DMS53 treated with DMSO at 0.1 percent for 48 hours (cell line): ENCODE measurements around the gene SEZ6.

Experiments used
- DNase-seq: peaks from one replicate; lab custom pipeline; 2025; ENCODE audit not compliant: unreplicated experiment; lab: John Stamatoyannopoulos, UW

The SEZ6 gene

DNA sequence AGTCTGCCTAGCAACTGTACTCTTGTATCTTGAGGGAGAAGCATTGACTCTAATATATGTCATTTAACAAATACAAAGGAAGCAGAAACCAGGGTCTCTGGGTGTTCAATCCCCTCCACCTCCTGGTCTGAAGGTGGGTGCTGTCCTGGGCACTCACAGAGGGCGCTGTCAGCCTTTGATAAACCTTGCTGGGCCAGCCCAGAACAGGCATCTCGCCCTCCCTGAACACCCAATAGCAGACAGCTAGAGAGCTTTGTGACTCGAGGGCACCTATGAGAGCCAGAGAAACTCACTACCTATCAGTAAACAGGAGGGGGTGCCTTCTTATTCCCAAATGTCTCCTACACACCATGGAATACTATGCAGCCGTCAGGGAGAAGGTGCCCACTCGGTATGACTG is 30.8 kb upstream of the SEZ6 start:
- no peak for DNase-seq

DNA sequence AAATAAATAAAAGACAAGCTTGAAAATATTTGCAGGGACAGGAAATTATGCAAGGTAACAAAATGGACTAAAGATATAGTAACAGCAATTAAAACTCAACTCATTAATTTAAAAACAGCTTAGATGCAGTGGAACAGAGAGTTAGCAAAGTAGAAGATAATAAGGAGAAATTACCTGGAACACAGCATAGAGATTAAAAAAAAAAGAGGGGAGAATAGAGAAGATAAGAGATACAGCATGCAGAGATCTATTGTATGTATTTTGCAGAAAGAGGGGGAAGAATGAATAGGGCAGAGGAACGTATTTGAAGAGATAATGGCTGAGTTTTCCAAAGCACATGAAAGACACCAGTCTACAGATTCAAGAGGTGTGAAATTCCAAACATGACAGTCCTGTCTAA is 28.7 kb upstream of the SEZ6 start:
- DNase-seq = no peak

DNA sequence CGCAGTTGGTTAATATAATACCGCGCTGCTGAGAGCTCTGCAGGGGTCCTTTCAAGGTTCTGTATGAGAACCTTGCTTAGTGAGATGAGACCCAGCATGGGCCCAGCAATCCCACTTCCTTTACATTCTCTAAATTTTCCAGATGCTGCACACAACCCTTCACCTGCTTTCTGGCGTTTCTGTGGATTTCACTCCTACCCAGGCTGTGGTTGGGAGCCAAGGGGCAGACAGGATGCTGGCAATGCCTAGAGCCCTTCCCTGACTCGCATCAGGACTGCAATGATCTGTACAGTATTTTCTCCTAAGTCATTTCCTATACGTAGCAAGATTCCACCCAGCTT is 27.0 kb upstream of the SEZ6 start:
- no peak for DNase-seq

DNA sequence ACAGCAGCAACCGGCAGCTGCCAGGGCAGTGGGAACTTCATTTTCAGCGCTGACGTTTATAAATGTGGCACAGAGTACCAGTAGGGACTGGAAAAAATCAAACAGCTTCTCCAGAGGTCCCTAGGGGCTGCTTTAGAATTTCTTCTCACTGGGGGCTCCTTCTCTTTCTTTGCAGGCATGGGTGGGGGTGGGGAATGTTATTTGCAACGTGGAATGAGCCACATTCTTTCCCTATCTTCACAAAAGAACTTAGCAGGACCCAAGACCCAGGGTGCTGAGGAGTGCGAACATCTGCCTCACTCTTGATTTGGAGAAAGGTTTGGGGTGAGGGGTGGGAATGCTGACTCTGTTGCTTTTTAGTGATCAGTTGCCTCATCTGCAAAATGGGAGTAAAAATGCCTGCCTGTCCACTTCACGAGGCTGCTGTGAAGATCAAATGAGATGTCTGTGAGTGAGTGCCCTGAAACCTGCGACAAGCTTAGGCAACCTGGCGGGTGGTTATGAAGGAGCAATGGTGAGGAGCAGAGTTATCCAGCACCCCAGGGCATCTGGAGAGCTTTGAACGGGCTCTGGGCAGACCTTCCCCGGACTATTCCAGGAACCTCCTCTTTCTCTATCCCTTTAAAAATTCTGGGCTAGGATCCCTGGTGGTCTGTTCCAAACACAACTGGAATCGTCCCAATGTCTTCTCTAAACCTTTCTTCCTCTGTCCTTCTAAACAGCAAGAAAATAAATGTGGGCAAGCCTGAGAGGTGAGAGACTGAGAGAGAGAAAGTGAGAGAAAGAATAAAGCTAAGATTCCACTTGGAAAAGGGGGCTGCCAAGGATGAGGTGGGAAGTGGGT is 26.4 kb upstream of the SEZ6 start:
- DNase-seq = no peak

DNA sequence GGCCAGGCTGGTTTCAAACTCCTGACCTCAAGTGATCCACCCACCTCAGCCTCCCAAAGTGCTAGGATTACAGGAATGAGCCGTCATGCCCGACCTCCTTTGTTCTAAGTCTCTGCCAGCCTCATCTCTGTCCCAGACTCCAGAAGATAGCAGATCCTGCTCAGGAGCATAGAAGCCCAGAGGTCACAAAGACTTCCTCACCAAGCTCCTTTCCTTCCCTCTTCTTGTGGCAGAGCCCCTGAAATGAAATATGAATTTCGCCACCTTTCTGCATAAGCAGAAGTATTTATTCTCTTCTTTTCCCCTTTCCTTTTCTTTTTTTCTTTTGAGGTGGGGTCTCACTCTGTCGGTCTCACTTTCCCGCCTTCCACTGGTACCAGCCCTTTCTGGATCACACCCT is 25.7 kb upstream of the SEZ6 start:
- no peak for DNase-seq

DNA sequence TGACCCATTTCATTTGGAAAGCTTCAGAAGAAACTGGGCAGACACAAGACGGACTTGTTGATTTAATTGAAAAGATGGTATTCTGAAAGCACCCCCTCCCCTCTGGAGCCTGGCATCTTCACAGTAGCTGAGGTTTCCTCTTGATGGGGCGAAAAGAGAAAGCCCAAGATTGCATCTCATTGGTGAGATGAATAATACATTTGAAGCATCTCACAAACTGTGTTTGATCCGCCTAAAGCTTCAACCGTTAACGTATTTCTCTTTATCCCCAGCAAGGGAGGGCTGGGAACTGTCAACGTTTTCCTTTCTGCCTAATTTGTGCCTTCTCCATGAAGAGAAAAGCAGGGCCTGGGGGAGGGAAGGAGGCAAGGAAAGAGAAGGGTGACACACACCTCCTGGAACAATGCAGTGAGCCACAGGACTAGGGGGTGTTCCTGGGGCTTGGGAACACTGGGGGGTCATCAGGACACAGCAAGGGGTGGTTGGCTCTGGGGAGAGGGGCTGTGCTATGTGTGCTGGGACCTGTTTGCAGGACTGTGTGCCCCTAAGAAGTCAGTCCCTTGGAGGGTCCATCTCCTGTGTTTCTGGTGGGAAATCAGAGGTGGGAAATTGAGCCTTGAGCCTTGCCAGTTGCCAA is 18.6 kb upstream of the SEZ6 start:
- DNase-seq = no peak

DNA sequence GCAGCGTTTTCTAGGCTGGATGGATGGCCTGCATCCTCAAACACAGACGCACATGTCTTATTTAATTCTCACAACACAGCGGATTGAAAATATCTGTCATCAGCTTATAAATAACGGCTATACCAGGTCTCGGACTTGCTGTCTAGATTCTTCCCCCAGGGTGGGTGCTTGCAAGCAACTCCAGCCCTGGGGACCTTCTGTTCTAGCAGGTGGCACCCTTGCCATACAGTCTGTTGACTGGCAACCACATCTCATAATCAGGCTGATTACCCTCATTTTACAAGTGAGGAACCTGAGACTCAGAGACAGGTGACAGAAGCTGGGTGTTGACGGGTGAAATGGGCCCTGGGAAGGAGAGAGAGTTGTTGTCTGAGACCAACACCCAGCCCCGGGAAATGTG is 16.2 kb upstream of the SEZ6 start:
- no peak for DNase-seq

DNA sequence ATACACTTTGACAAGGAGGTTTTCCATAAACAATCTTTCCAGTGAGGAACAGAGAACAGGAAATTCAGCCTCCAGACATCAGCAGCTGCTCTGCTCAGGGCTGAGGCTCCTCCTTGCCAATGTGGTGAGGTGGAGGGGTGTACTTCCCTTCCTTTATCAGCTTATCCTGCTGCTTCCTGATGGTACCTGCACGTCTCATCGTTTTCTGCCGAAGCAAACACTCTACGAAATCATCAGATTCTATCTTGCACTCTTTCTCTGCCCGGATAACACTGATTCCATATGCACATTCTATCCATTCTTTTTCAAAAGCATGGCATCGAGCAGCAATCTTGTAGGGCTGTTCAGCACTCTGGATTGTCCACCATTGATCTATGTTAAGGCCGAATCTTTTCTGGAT is 15.4 kb upstream of the SEZ6 start:
- DNase-seq = no peak

DNA sequence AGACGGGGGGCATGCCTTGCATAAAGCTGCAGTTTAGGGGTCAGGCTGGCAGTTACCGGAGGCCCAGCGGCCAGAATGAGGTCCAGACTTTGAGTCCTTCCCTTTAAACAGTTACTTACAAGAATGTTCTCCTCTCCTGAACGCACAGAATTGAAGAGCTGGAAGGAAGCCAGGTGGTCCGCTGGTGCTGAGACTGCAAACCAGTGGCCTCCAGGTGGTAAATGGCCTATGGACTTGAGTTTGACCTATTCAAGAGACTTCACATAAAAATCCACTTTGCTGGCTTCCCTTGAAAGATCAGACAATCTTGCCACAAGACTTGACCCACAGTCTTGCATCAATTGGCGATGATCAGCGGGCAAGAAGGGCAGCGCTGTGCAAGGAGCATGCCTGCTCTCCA is 14.7 kb upstream of the SEZ6 start:
- DNase-seq = no peak

DNA sequence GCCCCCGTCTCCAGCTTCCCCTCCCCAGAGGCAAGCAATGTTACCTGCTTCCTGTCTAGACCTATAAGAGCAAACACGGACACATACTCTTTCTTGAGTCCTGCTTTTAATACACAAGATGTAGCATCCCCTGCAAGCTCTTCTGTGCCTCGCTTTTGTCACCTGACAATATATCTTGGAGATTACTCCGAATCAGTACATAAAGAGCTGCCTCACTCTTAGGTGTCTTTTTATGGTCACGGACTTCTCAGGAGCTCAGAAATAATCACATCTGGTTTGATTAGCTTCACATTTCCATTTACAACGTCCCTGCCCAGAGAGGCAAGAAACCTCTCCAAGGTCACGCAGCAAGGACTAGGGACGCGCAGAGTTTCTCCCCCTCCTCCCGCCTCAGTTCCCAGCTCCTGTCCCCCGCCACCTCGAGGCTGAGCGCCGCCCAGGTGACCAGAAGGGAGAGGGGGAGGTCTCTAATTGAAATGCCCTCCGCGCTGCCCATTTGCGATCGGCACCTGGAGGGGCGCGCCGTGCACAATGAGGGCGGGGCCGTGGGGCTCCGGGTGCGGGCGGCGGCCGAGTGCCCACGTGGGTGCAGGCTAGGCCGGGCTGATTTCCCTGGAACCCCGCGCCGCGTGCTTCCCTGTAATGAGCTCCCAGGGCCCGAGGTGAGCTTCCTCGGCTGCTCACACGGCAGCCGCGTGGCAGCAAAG is 13.8 kb upstream of the SEZ6 start:
- peak; percentile 3 for DNase-seq

DNA sequence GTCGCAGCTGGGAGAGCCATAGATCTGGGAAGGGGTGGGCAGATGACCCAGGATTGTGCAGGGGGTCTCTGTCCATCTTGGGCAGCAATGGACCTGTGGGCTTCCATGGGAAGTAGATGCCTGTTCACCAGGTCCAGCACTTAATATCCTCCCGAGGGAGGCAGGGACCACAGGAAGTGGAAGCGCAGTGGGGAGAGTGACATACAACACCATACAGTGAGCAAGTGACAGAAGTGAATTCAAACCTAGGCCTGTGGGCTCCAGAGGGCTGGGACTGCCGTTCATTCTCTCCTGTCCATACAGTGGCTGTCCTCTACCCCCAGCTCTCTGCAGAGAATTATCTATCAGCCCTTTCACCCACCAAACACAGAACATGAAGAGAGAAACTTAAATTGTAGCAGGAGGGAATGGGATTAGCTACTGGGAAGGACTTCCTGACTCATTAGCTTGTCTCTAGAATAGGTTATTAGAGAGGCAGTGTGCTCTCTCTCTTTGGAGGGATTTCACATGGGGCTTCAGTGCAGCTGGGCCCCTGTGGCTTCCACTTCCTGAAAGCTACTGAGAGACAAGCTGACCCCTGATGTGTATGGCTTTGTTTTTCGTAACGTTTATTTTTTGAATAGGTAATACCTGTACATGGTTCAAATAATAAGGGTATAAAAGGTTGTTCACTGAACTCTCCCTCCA is 13.1 kb upstream of the SEZ6 start:
- DNase-seq = no peak

DNA sequence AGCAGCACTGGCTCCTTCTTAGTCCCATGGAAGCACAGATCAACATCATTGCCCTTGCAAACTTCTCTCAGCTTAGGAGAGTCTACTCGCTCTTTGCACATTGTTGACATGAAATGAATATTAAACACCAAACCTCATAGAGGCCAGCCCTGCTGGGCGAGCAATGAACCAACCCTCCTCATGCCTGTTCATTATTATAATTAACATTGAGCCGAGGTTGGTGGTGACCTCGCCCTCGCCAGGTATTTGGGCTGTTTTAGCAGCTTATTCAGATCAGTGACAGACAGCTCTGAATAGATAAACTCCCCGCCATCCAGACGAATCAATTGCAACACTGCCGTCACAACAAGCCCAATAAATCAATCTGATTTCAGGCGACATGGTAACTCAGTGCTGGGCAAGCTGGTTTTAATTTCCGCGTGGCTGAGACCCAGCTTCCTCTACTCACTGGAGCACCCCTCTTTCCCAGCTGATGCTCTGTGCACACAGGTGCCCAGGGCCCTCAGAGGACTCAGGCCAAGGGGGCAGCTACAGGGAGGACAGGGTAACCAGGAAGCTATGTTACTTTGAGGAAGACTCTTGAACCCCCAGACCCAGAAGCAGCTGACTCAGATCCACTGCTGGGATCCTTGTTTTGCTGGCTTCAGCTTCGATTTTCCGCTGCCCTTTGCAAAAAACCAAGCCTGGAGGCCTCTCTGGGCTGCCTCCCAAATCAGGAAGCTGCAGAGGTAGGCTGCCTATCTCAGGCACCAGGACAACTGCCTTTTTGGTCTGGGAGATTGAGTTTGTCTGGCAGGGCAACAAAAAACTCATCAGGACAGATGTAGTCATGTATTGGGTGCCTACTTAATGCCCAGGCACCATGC is 10.7 kb upstream of the SEZ6 start:
- no peak for DNase-seq

DNA sequence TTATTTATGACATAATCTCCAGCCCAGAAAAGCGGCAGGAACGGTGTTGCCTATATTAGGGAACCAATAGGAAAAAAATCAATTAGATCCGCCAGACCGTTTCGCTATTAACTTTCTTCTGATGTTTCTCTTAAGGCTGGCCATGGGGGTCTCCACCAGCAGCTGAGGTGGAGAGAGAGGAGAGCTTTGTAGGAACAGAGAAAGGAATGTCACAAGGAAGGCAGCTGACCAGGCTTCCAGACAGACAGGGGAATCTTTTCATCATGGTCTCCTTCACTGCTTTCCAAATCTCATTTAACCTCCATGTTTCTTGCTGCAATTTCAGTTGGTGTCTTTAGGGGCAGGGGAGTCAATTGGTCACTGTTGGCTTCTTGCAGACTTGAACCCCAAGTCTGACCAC is 8.9 kb upstream of the SEZ6 start:
- no peak for DNase-seq

DNA sequence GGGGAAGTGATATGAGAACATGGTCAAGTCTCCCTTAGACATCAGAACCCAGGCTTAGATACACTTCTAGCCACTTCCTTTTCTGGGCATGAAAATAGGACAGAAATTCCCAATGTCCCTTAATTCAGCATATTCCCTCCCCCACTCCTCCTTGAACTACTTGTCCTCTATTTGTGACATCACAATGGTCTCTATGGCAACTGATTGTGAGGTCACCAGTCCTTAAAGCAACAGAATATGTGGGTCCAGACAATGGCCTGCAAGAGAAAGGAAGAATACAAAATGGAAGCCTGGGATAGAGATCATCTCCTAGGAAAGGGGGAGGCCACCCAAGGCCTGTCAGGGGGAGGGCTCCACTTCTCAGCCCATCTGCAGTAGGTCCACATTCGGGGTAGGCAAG is 6.7 kb upstream of the SEZ6 start:
- no peak for DNase-seq

DNA sequence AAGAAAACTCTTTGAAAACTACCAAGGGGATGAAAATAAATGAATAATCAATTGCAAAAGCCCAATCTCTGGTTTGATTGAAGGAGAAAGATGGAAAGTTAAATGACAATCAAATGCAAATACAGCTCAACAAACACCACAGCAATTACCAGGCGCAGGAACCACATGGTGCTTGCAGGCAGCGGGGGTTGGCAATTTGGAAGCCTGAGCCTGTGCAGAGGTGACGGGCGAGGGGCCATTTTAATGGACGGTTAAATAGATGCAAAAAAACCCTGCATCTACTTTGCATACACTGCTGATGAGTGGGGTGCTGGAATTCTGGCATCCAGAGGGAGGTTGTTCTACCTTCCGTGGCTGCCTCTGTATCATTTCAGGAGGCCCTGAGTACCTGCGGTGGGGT is 4.8 kb upstream of the SEZ6 start:
- no peak for DNase-seq

DNA sequence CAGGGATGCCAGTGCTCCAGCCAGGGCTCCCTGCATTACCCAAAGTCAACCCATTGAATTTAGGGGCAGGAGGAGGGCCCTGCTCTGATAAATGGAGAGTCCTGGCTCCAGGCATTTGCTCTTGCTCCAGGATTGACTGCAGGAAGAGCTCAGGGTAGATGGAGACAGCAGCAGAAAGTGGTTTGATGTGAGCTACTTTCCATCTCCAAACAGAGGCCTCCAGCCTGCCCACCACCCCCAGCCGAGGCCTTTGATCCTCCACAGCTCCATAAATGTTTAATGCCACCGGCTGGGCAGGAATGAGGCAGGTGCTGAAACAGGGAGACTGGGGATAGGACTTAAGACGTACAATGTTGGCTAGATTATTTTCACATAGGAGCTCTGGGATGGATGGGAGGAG is 4.3 kb upstream of the SEZ6 start:
- DNase-seq = no peak

DNA sequence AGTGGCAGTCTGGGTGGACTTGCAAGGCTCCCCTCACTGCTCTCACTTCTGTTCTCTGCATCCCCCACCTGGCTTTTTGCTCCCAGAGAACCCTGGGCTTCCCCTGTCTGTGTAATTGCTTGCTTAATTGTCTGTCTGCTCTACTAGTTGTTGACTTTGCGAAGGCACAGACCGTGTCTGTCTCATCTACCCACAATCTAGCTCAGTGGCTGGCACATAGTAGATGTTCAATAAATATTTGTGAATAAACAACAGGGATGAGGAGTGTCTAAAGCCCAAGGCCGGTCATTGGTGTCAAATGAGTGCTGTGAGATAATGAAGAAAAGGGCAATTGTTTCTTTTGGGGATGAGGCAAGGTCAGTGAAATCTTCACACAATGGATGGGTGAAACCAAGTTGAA is 2.8 kb upstream of the SEZ6 start:
- no peak for DNase-seq

DNA sequence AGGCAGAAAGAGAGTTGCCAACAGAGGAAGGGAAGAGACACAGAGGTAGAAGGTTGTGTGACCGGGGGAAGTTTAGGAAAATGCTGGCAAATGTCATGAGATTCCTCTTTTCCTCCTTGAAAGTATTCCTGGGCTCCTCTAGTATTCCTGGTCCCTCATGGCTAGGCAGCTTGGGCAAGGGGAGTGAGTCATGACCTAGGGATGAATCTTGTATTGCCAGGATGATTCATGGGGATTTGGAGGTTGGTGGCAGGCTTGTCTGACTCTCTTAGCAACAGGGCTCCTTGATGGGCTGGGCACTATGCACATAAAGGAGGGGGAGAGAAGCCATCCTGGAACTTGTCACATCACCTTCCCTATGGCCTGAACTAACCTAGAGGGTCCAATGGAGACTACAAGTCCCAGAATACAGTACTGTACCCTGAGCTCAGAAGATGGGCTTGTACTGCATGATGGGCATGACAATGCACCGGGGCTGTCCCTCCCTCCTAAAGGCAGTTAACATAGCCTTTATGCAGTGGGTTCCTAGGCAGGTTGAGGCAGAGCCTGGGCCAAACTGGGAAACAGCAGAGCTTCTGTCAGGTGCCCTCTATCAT is 2.1 kb upstream of the SEZ6 start:
- DNase-seq = no peak

DNA sequence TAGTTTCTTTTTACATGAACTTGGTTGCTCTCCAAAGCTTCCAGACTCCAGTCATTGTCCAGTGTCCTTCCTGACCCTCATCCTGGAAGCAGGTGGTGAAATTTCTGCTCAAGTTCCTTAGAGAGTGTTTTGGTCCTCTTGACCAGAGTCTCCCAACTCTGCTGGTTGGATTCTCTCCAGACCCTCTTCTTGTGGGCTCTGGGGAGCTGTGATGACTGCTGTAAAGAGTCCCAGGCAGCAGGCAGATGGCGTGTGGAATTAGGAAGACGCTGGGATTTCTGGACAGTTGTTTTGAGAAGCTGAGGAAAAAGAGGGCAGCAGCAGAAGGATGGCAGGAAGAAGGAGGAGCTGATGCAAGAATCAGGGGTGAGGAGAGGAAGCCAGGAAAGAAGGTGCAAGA is 1.6 kb upstream of the SEZ6 start:
- no peak for DNase-seq

DNA sequence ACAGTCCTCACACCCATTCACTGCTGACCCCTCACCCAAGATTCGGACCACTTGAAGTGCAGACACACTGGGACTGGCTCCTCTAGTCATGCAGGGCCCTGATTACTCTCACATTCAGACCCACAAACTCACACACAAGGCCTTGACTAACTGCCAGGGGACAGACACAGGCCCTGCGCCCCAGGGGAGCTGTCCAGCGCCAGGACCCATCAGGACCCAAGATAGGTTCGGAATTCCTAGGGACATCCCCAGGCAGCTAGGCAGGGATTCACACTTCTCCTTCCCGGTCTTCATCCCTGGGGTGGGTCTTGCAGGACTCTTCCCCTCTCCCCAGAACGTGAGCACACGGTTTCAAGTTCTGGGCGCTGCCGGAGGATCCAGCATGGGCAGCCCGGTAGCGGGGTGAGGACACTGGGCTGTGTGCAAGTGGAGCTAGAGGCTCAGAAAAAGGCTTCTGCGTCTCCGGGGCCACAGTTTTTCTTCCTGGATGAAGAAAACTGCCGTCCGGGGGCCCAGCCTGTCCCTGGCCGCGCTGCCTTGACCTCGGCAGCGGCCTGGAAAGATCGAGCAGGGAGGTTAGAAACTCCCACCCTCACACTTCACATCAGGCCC is 1.6 kb downstream of the SEZ6 start:
- no peak for DNase-seq
